Ishikawa (cell line): ENCODE measurements around the gene KIAA0513.

Source experiments
- CEBPB ChIP-seq: IDR thresholded peaks from 2 replicates; pipeline ENCODE4 v1.6.1; 2012
- CREB1 ChIP-seq: IDR thresholded peaks from 2 replicates; pipeline ENCODE4 v1.6.1; 2012; ENCODE audit warnings: low read depth
- EGR1 ChIP-seq: IDR thresholded peaks from 2 replicates; pipeline ENCODE4 v1.6.1; 2012
- EP300 ChIP-seq: IDR thresholded peaks from 2 replicates; pipeline ENCODE4 v1.6.1; 2012; ENCODE audit warnings: borderline replicate concordance
- FOXM1 ChIP-seq: IDR thresholded peaks from 2 replicates; pipeline ENCODE4 v1.6.1; 2012; ENCODE audit warnings: low read depth, borderline replicate concordance
- NFIC ChIP-seq: IDR thresholded peaks from 2 replicates; pipeline ENCODE4 v1.6.1; 2012
- RAD21 ChIP-seq: IDR thresholded peaks from 2 replicates; pipeline ENCODE4 v1.6.1; 2012; ENCODE audit warnings: low read depth
- REST ChIP-seq: IDR thresholded peaks from 2 replicates; pipeline ENCODE4 v1.6.1; 2012; ENCODE audit warnings: low read depth, mild to moderate bottlenecking
- TAF1 ChIP-seq: IDR thresholded peaks from 2 replicates; pipeline ENCODE4 v1.6.1; 2012; ENCODE audit warnings: low read depth, mild to moderate bottlenecking
- TCF12 ChIP-seq: IDR thresholded peaks from 2 replicates; pipeline ENCODE4 v1.6.1; 2012; ENCODE audit warnings: low read depth
- TEAD4 ChIP-seq: IDR thresholded peaks from 2 replicates; pipeline ENCODE4 v1.6.1; 2012
- USF1 ChIP-seq: IDR thresholded peaks from 2 replicates; pipeline ENCODE4 v1.6.1; 2012
- YY1 ChIP-seq: IDR thresholded peaks from 2 replicates; pipeline ENCODE4 v1.6.1; 2012; ENCODE audit warnings: low read depth
- ZBTB7A ChIP-seq: IDR thresholded peaks from 2 replicates; pipeline ENCODE4 v1.6.1; 2012; ENCODE audit warnings: low read depth
- TF ChIP-seq, protein P1 (sequence below): IDR thresholded peaks from 2 replicates; pipeline ENCODE4 v1.6.1; 2012

The KIAA0513 gene

GRCh38 chr16:85141491-85142128 is 114.0 kb downstream of the KIAA0513 start:
- TF ChIP-seq TEAD4 (no peak), REST (no peak), FOXM1 (no peak), CEBPB (no peak), ZBTB7A (no peak)

GRCh38 chr16:85142129-85142513 is 114.5 kb downstream of the KIAA0513 start:
- TF ChIP-seq RAD21 (no peak), TEAD4 (no peak), ZBTB7A (no peak), YY1 (no peak), REST (no peak), CREB1 (no peak), EGR1 (no peak), FOXM1 (no peak)

DNA sequence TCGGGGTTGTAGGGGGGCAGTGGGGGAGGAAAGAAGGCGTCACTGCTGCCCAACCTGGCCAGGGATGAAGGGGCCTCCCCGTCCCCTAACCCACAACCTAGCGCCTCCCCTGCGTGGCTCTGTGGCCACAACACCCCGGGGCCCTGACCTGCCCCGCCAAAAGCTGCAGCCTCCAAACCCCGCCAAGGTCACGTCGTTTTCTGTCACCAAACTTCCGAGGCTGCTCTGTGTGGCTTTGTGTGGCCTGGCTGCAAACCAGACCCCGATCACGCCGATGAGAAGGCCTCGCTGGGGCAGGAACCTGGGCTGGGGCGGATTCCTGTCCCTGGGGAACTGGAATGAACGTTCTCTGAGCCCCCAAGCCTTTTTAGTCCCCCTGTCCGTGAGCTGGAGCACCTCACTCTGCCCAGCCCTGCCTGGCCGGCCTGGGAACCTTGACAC is 115.2 kb downstream of the KIAA0513 start:
- TF ChIP-seq ZBTB7A (no peak), YY1 (no peak), TCF12 (no peak), USF1 (no peak), TAF1 (no peak), RAD21 (no peak), FOXM1 (no peak), EGR1 (no peak), TEAD4 (no peak), EP300 (no peak), CEBPB (no peak), CREB1 (no peak), NFIC (no peak), REST (no peak)
- TF ChIP-seq, protein P1, sequence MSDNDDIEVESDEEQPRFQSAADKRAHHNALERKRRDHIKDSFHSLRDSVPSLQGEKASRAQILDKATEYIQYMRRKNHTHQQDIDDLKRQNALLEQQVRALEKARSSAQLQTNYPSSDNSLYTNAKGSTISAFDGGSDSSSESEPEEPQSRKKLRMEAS, result no peak
